GM12865 (cell line): ENCODE measurements around the gene KMT2A.
"Not testable (repeated sequence)": the region's sequence is repeated elsewhere in the genome, so short reads cannot be mapped to it uniquely, and the experiment has no call there.

ENCODE experiments used
- DNase-seq: peaks from one replicate; pipeline ENCODE4 v3.0.0; 2010; ENCODE audit warnings: low read depth
- H3K4me3 ChIP-seq: 2 replicates; pipeline ENCODE4 v1.5.1; 2011; ENCODE audit warnings: mild to moderate bottlenecking, low read depth, low read length, control low read depth
- TF ChIP-seq, protein P1 (sequence below): IDR thresholded peaks from 2 replicates; pipeline ENCODE4 v1.5.1; 2011; ENCODE audit warnings: low read length, control low read depth, low read depth, inconsistent platforms; ENCODE audit not compliant: insufficient read depth; ENCODE audit errors: missing control alignments

The KMT2A gene

GRCh38 chr11:118450451-118450850, 14.2 kb downstream of the KMT2A start:
- DNase-seq = no peak
- TF ChIP-seq, protein P1, sequence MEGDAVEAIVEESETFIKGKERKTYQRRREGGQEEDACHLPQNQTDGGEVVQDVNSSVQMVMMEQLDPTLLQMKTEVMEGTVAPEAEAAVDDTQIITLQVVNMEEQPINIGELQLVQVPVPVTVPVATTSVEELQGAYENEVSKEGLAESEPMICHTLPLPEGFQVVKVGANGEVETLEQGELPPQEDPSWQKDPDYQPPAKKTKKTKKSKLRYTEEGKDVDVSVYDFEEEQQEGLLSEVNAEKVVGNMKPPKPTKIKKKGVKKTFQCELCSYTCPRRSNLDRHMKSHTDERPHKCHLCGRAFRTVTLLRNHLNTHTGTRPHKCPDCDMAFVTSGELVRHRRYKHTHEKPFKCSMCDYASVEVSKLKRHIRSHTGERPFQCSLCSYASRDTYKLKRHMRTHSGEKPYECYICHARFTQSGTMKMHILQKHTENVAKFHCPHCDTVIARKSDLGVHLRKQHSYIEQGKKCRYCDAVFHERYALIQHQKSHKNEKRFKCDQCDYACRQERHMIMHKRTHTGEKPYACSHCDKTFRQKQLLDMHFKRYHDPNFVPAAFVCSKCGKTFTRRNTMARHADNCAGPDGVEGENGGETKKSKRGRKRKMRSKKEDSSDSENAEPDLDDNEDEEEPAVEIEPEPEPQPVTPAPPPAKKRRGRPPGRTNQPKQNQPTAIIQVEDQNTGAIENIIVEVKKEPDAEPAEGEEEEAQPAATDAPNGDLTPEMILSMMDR = no peak
- H3K4me3 ChIP-seq = no peak overlapping the region

DNA sequence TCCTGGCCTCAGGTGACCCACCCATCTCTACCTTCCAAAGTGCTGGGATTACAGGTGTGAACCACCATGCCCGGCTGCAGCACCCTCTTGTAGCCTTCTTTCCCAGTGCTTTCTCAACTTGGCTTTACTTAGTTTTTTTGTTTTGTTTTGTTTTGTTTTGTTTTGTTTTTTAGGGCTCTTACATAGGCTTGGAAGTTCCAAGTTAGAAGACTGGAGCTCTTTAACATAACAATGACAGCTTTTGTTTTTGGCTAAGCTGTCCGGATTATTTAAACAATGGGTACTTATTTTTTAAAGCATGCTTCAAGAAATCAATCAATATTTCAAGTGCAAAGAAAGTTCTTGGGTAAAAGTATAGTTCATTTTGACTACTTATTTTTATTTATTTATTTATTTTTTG, 25.9 kb downstream of the KMT2A start:
- TF ChIP-seq, protein P1 = no peak
- no peak for DNase-seq
- H3K4me3 ChIP-seq = no peak overlapping the region

DNA sequence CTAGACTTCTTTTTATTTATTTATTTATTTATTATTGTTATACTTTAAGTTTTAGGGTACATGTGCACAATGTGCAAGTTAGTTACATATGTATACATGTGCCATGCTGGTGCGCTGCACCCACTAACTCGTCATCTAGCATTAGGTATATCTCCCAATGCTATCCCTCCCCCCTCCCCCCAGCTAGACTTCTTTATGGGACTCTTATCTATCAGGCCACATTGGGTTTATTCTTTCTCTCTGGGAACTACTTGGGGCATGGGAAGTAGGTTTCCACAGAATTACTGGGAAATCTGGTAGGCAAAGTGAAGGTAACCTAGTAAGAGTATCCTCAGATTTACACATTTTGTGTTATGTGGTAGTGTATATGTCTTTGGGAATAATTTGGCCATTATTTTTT, 32.7 kb downstream of the KMT2A start:
- DNase-seq = not testable (repeated sequence)

GRCh38 chr11:118471030-118471429, 34.7 kb downstream of the KMT2A start:
- TF ChIP-seq, protein P1 = no peak
- DNase-seq = no peak
- no peak overlapping the region for H3K4me3 ChIP-seq

More for the DNA sequence above, 32.7 kb downstream of the KMT2A start:
- not testable (repeated sequence) for H3K4me3 ChIP-seq

DNA sequence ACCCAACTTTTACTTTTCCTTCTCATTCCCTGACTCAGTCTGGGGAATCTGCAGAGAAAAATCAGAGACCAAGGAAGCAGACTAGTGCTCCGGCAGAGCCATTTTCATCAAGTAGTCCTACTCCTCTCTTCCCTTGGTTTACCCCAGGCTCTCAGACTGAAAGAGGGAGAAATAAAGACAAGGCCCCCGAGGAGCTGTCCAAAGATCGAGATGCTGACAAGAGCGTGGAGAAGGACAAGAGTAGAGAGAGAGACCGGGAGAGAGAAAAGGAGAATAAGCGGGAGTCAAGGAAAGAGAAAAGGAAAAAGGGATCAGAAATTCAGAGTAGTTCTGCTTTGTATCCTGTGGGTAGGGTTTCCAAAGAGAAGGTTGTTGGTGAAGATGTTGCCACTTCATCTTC, 37.2 kb downstream of the KMT2A start:
- no peak overlapping the region for H3K4me3 ChIP-seq
- TF ChIP-seq, protein P1 = no peak
- no peak for DNase-seq

DNA sequence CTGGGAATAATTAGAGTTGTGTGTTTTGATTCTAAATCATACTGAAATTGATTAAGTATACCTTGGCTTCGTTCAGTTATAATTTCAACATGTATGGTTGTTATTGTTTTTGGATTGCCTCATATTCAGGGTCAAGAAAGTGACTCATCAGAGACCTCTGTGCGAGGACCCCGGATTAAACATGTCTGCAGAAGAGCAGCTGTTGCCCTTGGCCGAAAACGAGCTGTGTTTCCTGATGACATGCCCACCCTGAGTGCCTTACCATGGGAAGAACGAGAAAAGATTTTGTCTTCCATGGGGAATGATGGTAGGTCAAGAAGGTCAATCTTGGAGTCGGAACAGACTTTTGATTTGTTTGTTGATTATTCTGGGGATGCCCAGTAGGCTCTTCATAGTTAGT, 40.4 kb downstream of the KMT2A start:
- DNase-seq = no peak
- TF ChIP-seq, protein P1 = no peak
- H3K4me3 ChIP-seq = no peak overlapping the region

DNA sequence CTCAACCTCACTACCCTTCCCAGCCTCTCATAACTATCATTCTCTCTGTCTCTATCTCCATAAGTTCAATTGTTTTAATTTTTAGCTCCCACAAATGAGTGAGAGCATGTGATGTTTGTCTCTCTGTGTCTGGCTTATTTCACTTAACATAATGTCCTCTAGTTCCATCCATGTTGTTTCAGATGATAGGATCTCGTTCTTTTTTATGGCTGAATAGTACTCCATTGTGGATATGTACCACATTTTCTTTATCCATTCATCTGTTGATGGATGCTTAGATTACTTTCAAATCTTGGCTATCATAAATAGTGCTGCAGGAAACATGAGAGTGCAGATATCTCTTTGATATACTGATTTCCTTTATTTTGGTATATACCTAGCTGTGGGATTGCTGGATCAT, 44.9 kb downstream of the KMT2A start:
- H3K4me3 ChIP-seq = not testable (repeated sequence)

DNA sequence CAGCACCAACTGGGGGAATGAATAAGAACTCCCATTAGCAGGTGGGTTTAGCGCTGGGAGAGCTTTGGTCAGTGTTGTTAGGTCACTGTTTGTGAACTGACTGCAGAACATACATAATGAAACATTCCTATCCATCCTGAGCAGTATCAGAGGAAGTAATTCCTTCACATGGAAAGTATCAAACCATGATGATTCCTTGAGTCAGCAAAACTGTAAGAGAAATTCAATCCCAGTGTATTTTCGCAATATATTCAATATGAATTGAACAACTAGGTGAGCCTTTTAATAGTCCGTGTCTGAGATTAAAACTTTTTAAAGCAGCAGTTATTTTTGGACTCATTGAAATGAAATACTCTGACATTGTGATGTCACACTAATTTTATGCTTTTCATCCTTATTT, 48.1 kb downstream of the KMT2A start:
- no peak overlapping the region for H3K4me3 ChIP-seq
- DNase-seq = no peak
- TF ChIP-seq, protein P1 = no peak

More for the DNA sequence above, 44.9 kb downstream of the KMT2A start:
- DNase-seq = not testable (repeated sequence)
